DOHH2 (cell line): ENCODE measurements around the gene TNRC6A.

Experiments used
- CTCF ChIP-seq: fragments of 200-600 bp; sonication (generic); IDR thresholded peaks from one replicate; pipeline ENCODE4 v1.5.1; 2014; ENCODE audit warnings: antibody characterized with exemption, mild to moderate bottlenecking, low read depth, low read length; ENCODE audit not compliant: poor library complexity, severe bottlenecking
- EZH2phosphoT487 ChIP-seq: fragments of 200-600 bp; sonication (generic); IDR thresholded peaks from 2 replicates; pipeline ENCODE4 v1.6.1; 2017; ENCODE audit warnings: borderline replicate concordance, mild to moderate bottlenecking, antibody characterized with exemption, low read length, moderate library complexity, mixed read lengths

DNA sequence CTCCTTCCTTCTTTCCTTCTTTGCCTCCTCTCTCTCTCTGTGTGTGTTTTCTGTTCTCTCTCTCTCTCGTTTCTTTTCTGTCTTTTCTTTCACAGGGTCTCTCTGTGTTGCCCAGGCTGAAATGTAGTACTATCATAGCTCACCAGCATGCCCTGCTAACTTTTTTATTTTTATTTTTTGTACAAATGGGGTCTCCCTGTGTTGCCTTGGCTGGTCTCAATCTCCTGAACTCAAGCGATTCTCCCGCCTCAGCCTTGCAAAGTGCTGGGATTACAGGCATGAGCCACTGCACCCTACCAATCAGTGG is 117.9 kb downstream of the TNRC6A start:
- TF ChIP-seq CTCF, result no peak
- TF ChIP-seq EZH2phosphoT487, result no peak
